Sigmoid colon (tissue), 7 donors: Measurements from ENCODE around the gene WDTC1. TPM values are rescaled to one million over a fixed set of nuclear protein-coding genes. Genes with fewer than 3 reads are reported as not detected.

Experiments
- DNase-seq: peaks from one replicate; pipeline ENCODE4 v3.0.0-alpha.2; 2019
- H3K27ac ChIP-seq, 4 donors: fragments of 200-600 bp; sonication (generic); one replicate each; pipeline ENCODE4 v1.5.1; 2016 to 2019; ENCODE audit warnings: mild to moderate bottlenecking in 1 of 4
- H3K27me3 ChIP-seq, 3 donors: fragments of 200-600 bp; sonication (generic); one replicate each; pipeline ENCODE4 v1.5.1; 2019; ENCODE audit warnings: mild to moderate bottlenecking in 1 of 3
- H3K36me3 ChIP-seq, 4 donors: fragments of 200-600 bp; sonication (generic); one replicate each; pipeline ENCODE4 v1.5.1; 2016 to 2019
- H3K4me1 ChIP-seq, 4 donors: fragments of 200-600 bp; sonication (generic); one replicate each; pipeline ENCODE4 v1.5.1; 2017 to 2019
- H3K4me3 ChIP-seq, 4 donors: fragments of 200-600 bp; sonication (generic); one replicate each; pipeline ENCODE4 v1.5.1; 2017 to 2019; ENCODE audit warnings: mild to moderate bottlenecking in 2 of 4, moderate library complexity in 1 of 4
- H3K9me3 ChIP-seq, 4 donors: fragments of 200-600 bp in 3 of 4; sonication (generic) in 3 of 4; one replicate each; pipeline versions ENCODE4 v1.5.1 to v1.6.1; 2013 to 2019
- CTCF ChIP-seq, 4 experiments: fragments of 450-650 bp in 3 of 4; fragments of 200-600 bp in 1 of 4; IDR thresholded peaks; one replicate each; pipeline ENCODE4 v1.5.1; 2016 to 2019; ENCODE audit warnings: antibody characterized with exemption in 4 of 4, mild to moderate bottlenecking in 3 of 4, moderate library complexity in 2 of 4
- EP300 ChIP-seq, 4 donors: sonication (generic); formaldehyde crosslinking; IDR thresholded peaks; one replicate each; pipeline ENCODE4 v1.6.1; 2017; ENCODE audit warnings: antibody characterized with exemption in 4 of 4
- POLR2A ChIP-seq, 2 donors: fragments of 450-650 bp; IDR thresholded peaks; one replicate each; pipeline ENCODE4 v1.6.1; 2016; ENCODE audit warnings: antibody characterized with exemption in 2 of 2, mild to moderate bottlenecking in 2 of 2, moderate library complexity in 2 of 2
- POLR2AphosphoS5 ChIP-seq, 4 donors: sonication (generic); formaldehyde crosslinking; IDR thresholded peaks; one replicate each; pipeline ENCODE4 v1.6.1; 2017; ENCODE audit warnings: antibody characterized with exemption in 4 of 4
- WGBS, 2 donors: extraction: QIAGEN DNeasy Blood & Tissue Kit; methylation state at CpG; one replicate each; pipeline ENCODE4 v1.1.7; 2013; 5-methylcytosine and 5-hydroxymethylcytosine counted together
- intact Hi-C: fragments of 100-400 bp; cut with DNase I; formaldehyde crosslinking; loops from one replicate; pipeline ENCODE4 v1.15.1; 2023
- polyA plus RNA-seq, 3 donors: library from polyadenylated mRNA; stranded (reverse); fragments of 200-250 nt; gene quantifications; one replicate each; pipeline ENCODE4 v1.2.3, GENCODE V29; 2013
- total RNA-seq, 4 donors: library from RNA; depleted of rRNA; stranded (reverse); fragments of >200 nt; gene quantifications; one replicate each; pipeline ENCODE4 v1.1.0, GENCODE V29; 2016
- donor health status: healthy with polysubstance abuse.
- donor health status: Bipolar disorder and iron deficiency.
- donor health status: healthy.

Gene WDTC1
- total and polyA plus RNA-seq, 7 donors, result 15.0 to 32.4 (median 27.5) TPM

DNA sequence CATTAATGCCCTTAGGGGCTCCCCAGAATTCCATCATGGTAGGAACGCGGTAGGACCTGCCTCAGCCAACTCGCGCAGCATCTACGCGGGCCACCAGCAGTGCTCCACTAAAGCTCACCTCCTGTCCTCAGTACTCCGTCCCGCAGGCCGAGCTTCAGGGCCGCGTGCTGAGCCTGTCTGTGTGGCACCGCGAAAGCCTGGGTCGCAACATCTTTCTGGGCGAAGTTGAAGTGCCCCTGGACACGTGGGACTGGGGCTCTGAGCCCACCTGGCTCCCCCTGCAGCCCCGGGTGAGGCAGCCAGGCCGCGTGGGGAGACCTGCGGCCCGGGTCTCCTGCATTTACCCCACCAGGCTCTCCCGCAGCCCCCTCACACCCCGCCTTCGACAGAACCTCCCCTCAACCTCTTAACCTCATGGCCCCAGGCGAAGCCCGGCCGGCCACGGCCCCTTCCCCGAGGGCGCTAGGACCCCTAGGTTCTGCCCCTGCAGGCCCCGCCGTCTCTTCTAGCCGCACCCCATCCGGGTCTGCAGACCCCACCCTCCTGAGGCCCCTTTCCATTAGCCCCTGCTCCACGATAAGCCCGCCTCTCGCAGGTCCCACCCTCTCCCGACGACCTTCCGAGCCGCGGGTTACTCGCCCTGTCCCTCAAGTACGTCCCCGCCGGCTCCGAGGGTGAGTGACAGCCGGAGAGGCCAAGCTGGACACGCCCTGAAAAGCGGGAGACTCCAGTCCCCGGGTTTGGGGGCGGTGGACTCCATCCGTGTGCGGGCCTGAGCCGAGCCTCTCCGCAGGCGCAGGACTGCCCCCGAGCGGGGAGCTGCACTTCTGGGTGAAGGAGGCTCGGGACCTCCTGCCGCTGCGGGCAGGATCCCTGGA, 116.5 kb downstream of the WDTC1 start:
- Histone ChIP-seq H3K27me3 (peaks cover 16 to 46% (median 32%) of the 10 kb centered on the region in 3 donors), H3K36me3 (peaks cover under 1 to 25% (median 15%) of the 10 kb centered on the region in 4 donors), H3K4me3 (peak overlapping the region in 2 of 4 donors; percentile 47 to 50), H3K27ac (peak overlapping the region in 2 of 4 donors; percentile 16 to 47), H3K9me3 (no peaks in the 10 kb centered on the region), H3K4me1 (peaks cover 0 to 26% (median 25%) of the 10 kb centered on the region in 4 donors)
- no peak for DNase-seq
- TF ChIP-seq CTCF (IDR thresholded peaks at IDR 0.05), result no peak
- no peak for TF ChIP-seq POLR2AphosphoS5 (IDR thresholded peaks at IDR 0.05)
- intact Hi-C loops, result no loop called here
- WGBS, 2 donors, result 25 to 59% methylated on average over 62 of the region's 62 CpGs

DNA sequence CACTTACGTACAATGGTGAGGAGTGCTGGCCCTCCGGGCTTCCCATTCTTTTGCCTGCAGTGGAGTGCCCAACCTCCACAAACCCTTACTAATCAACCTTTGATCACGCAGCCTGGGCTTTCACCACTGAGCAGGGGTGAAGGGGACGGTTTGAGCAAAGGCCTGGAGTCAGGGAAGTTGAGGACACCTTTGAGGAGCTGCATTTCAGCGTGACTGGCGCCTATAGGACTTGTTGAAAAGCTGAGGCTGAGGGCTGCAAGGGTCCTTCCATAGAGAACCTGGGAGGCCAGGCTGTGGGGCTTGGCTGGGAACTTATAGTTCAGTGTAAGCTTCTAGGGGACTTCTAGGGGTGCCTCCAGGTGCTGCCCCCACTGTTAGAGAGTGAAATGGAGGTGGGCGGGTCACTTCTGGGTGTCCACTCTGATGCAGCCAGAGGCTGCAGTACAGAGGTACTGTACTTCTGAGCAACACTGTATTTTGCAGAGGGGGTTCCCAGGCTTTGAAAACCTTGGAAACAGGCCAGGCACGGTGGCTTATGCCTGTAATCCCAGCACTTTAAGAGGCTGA, 117.2 kb downstream of the WDTC1 start:
- Histone ChIP-seq H3K4me3 (peak overlapping the region in 2 of 4 donors; percentile 47 to 50), H3K27ac (no peak overlapping the region), H3K27me3 (peaks cover 16 to 46% (median 32%) of the 10 kb centered on the region in 3 donors), H3K36me3 (peaks cover 8 to 33% (median 20%) of the 10 kb centered on the region in 4 donors), H3K9me3 (no peaks in the 10 kb centered on the region), H3K4me1 (peaks cover 0 to 26% (median 25%) of the 10 kb centered on the region in 4 donors)
- intact Hi-C loops, result no loop called here
- TF ChIP-seq CTCF (IDR thresholded peaks at IDR 0.05), result no peak
- TF ChIP-seq POLR2A (IDR thresholded peaks at IDR 0.05), result no peak
- TF ChIP-seq EP300 (IDR thresholded peaks at IDR 0.05), result no peak
- no peak for TF ChIP-seq POLR2AphosphoS5 (IDR thresholded peaks at IDR 0.05)
- WGBS, 2 donors, result 28 to 70% methylated on average over 8 of the region's 8 CpGs
- no peak for DNase-seq

DNA sequence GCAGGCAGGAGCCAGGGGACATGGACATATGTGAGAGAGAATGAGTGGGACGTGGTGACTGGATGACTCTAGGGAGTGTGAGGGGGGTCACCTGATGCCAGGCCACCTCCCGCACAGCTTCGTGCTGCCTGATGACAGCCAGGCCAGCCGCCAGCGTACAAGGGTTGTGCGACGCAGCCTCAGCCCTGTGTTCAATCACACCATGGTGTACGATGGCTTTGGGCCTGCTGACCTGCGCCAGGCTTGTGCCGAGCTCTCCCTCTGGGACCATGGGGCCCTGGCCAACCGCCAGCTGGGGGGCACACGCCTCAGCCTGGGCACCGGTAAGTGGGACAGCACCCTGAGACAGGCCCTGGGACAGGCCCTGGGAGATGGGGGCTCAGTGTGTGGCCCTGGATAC, 118.7 kb downstream of the WDTC1 start:
- H3K4me1 ChIP-seq, result peaks cover 0 to 37% (median 35%) of the 10 kb centered on the region in 4 donors
- H3K4me3 ChIP-seq, result no peak overlapping the region
- H3K9me3 ChIP-seq, result no peaks in the 10 kb centered on the region
- intact Hi-C loops, result no loop called here
- TF ChIP-seq EP300 (IDR thresholded peaks at IDR 0.05), result no peak
- TF ChIP-seq POLR2A (IDR thresholded peaks at IDR 0.05), result no peak
- TF ChIP-seq CTCF (IDR thresholded peaks at IDR 0.05), result no peak
- no peak for TF ChIP-seq POLR2AphosphoS5 (IDR thresholded peaks at IDR 0.05)
- DNase-seq, result no peak
- H3K27me3 ChIP-seq, result peaks cover 16 to 30% (median 23%) of the 10 kb centered on the region in 3 donors
- WGBS, 2 donors, result 90 to 94% methylated on average over 13 of the region's 13 CpGs
- H3K27ac ChIP-seq, result no peak overlapping the region
- H3K36me3 ChIP-seq, result peaks cover 8 to 44% (median 24%) of the 10 kb centered on the region in 4 donors

- H3K36me3 ChIP-seq, result peaks cover 8 to 49% (median 26%) of the 10 kb centered on the region in 4 donors
- TF ChIP-seq POLR2A (IDR thresholded peaks at IDR 0.05) (no peak), POLR2AphosphoS5 (IDR thresholded peaks at IDR 0.05) (no peak), CTCF (IDR thresholded peaks at IDR 0.05) (no peak), EP300 (IDR thresholded peaks at IDR 0.05) (no peak)
- DNase-seq, result no peak
- peaks cover 16 to 28% (median 20%) of the 10 kb centered on the region in 3 donors for H3K27me3 ChIP-seq
- no peaks in the 10 kb centered on the region for H3K9me3 ChIP-seq
- H3K4me1 ChIP-seq, result peaks cover 0 to 37% (median 35%) of the 10 kb centered on the region in 4 donors
- 68 to 87% methylated on average over 3 of the region's 3 CpGs for WGBS, 2 donors
- H3K27ac ChIP-seq, result no peak overlapping the region
- H3K4me3 ChIP-seq, result no peak overlapping the region
- intact Hi-C loops, result no loop called here
Measured at GRCh38 chr1:27353629-27354028, 119.2 kb downstream of the WDTC1 start.
